Fibroblast of skin of left biceps (primary cell): Measurements from ENCODE around the gene IL1R1.

ENCODE experiments used
- DNase-seq, 2 experiments: peaks; one replicate each; pipeline ENCODE4 v3.0.0-alpha.2; 2013; ENCODE audit warnings: low read depth in 2 of 2

IL1R1 gene

GRCh38 chr2:102138331-102138730, 4.2 kb upstream of the IL1R1 start:
- DNase-seq: no peak

- peak in 1 of 2 experiments; percentile 47 for DNase-seq
Observed at GRCh38 chr2:102139851-102140250, 2.7 kb upstream of the IL1R1 start.

DNA sequence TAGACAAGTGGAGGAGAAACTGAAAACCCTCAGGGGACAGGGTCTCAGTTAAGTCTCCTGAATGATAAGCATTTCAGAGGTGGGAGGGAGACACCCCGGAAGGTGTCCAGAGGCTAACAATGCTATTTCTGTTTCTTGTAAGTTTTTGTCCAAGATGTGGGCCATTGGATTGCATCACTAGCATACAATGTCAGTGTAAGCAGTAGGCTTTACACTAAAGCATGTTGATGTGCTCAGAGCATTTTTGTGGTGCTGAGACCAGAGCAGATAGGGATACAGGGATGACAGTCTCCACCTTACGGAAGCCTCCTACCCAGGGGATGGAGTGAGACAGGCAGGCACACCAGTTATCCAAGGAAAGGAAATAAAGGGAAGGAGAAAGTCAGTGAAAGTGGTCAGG, 2.2 kb upstream of the IL1R1 start:
- no peak for DNase-seq

DNA sequence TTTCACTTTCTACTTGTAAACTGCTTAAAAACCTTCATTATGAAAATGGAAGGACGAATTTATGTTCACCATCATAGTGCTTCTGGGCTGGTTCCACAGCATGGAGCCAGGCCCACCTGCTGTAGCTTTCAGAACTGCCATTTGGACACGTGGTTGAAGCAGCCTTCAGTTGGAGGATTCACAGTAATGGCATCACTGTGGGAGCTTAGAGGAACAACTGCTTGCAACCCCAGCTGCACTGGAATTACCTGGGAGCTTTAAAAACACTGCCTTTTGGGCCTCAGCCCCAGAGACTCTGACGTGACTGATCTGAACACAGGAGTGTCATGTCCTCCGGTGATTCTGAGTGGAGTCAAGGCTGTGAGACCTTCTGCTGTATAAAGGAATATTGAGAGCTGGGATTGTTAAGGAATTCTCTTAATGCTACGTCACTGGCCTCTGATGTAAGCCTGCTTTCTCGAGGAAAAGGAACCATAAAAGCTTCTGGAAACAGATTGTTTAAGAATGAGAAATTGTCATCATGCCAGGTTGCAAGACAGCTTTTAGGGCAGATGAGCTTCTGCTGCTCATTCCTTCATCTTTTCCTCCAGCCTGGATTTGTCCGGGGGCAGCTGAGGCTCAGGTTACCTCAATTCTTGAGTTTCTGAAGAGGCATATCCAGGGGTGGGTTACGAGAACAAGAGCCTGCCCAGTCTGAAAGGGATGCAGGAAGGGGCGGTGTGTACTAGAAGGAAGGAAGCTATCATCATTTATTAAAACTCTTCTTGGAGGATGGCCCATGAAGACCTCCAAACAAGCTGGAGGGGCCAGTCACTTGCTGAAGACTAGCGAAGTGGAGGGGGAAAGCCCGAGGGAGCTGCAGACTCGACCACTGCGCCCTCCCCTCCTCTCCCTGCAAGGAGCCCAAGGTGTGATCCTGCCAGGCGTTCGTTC, 1.3 kb upstream of the IL1R1 start:
- peak; percentile 91 to 94 for DNase-seq

DNA sequence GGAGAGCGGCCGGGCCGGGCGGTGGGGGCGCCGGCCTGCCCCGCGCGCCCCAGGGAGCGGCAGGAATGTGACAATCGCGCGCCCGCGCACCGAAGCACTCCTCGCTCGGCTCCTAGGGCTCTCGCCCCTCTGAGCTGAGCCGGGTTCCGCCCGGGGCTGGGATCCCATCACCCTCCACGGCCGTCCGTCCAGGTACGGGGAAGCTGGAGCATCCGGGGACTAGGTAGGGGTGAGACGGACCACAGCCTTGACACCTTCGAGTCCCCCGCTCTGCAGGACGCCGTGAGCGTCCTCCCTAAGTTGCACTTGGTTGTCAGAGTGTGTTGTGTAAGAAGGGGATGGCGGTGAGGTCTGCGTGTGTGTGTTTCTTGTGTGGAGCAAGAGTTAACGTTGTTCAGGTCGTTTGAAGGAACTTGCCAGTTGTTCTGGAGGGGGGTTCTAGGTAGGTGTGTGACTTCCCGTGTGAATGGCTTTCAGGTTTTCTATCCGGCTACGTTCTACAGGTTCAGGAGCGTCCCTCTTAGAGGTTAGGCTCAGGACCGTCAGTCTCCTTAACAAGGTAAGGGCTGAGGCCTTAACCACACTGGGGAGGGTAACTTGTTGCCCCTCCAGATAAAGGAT, 393 bp downstream of the IL1R1 start:
- DNase-seq: no peak

DNA sequence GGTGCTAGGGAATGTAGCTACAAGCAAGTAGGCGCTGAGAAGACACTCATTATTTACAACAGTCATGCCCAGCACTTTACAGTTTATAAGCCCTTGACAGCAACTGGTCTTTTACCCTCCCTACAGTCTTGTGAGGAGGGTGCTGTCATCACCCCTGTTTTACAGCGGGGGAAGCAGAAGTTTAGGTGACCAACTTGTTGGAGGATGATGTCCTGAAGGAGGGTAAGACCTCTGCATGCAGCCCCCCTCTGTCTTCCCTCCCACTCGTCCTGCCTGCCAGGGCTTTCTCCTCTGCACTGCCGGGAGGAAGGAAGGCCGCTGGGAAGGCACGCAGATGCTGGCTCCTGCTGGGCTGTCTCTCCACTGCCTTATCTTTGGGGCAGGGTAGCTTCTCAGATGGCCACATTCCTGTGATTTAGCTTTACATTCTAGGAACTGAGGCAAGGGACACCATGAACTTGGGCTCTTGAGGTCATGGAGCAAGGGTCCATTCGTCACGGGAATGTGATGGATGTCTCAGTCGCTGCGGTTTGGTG, 972 bp downstream of the IL1R1 start:
- DNase-seq: no peak

DNA sequence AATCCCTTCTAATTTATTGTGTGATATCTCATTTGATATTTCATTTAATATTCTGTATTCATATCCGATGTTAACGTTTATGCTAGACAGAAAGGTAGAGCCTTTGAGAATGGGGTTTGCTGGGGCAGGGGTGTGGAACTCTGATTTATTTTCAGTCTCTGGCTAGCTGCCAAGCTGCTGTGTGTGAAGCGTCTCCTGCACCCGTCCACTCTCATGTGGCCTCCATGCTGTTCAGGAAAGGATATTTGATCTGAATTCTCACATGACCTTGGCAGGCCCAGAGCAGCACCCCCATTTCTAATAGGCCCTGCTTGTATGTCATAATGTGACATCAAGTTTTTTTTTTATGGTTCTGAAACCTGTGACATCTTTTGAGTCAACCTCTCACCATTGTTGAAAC, 1.6 kb downstream of the IL1R1 start:
- DNase-seq: no peak

GRCh38 chr2:102145107-102145506, 2.6 kb downstream of the IL1R1 start:
- no peak for DNase-seq

DNA sequence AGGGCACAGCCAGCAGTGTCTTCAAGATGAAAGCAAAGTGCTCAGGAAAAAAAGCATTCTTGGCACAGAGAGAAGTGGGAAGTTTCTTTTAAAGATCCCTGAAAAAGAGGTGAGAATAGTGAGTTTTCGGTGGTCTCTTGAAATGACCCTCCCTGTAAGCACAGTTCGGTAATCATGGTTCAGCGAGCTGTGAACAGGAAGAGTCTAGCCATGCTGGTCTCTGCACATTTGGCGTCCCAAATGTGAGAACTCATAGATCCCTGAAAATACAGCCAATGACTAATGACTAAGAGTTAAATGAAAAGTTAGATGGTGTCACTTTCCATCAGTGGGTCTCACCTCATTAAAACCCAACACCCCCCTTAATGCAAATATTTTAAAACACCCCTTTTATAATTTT, 3.4 kb downstream of the IL1R1 start:
- no peak for DNase-seq

GRCh38 chr2:102147935-102148334, 5.4 kb downstream of the IL1R1 start:
- no peak for DNase-seq

DNA sequence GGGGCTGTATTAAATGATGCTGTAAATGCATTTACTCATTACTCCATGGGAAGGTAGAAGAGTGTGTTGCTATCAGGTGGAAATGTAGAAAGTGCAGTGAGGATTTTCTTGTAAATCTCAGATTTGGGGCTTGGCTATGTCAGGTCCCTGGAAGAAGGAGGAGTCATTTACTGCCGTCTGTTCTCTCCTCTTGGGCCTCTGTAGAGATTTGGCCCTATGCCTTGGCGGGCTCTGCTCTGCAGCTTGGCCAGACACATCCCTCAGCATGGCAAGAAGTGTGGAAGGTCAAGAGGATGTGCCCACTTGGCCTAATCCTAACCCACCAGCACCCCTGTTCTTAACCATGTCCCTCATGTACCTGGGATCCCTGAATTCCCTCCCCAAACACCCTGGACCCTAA, 6.7 kb downstream of the IL1R1 start:
- no peak for DNase-seq

DNA sequence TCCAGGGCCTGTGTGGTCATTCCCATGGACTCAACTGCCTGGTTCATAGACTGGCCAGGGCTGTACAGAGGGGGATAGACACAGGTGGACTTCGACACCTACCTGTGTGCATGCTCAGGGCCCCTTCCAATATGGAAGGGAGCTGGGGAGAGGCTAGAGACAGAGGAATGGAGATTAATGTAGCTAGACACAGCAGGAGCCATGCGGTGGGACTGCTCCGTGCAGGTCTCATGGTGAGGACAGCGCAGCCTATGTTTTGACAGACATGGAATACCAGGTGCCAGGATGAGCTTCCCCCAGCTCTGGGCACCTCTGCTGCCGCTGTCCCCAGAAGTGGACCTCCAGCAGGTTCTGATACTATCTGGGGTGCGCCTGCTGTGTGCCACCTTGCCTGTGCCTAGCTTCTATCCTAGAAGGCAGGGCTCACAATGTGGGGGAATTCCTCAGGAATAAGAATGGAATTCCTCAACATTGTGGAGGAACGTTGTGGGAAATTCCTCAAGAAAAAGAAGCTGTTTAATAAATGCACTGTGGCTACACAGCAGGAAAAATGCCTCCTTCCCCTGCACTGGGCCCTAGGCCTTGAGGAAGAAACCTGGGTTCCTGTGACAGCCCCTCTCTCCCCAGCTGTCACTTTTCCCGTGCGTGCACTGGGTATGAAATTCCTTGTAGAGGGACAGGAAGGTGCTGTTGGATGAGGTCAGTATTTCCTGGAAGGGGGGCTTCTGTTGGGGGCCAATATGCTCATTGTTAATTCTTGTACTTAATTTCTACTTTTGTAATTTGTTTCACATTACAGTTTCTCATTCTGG, 7.3 kb downstream of the IL1R1 start:
- DNase-seq: no peak

DNA sequence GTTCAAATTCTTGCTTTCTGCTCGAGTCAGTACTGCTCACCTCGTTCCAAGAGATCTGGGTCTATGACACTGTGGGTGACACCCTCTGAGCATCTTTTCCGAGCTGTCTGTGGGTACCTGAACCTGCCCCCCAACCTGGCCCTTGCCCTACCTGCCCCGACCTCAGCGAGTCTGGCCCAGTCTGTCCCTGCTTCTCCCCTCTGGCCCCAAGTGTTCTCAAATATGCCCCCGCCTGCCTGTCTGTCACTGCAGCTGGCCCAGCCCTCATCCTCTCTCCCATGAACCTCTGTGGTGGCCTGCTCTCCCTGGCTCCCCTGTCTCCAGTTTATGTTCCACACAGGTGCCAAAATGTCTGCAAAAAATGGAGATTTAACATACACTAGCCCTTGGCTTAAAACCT, 11.8 kb downstream of the IL1R1 start:
- DNase-seq: no peak

- DNase-seq: no peak
Observed at GRCh38 chr2:102154946-102155702, 12.6 kb downstream of the IL1R1 start.

DNA sequence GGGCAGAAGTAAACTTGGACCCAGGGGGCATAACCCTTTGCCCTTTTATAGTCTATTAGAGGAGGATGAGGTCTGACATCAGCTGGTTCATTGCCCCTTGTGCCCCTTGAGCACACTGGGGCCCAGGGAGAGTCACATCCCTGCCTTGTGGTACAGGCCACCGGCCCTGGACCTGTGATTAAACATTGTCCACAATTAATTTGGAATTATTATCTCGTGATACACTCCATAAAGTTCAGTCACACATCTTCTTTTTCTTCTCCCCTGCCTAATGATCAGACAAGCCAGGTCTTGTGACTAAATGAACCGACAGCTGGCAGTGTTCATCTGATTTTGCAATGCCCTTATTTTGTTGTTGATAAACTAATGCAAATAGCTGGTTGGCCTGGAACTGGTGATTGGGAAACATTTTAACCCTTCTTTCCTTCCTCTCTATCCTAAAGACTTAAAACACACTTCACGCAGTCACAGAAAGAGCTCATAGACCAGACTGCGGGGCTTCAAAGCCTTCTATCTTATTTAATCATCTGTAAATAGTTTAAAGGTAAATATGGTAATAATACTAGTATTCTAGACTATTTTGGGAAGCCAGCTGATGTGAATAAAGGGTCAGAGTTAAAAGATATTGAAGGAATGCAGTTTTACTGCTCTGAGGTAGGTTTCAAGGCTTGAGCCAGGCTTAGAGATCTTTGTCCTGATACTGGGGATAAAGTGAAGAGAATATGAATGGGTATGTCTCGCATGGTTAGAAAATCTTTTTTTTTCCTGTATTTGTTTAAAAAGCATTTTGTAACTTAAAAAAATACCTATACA, 13.4 kb downstream of the IL1R1 start:
- DNase-seq: no peak

DNA sequence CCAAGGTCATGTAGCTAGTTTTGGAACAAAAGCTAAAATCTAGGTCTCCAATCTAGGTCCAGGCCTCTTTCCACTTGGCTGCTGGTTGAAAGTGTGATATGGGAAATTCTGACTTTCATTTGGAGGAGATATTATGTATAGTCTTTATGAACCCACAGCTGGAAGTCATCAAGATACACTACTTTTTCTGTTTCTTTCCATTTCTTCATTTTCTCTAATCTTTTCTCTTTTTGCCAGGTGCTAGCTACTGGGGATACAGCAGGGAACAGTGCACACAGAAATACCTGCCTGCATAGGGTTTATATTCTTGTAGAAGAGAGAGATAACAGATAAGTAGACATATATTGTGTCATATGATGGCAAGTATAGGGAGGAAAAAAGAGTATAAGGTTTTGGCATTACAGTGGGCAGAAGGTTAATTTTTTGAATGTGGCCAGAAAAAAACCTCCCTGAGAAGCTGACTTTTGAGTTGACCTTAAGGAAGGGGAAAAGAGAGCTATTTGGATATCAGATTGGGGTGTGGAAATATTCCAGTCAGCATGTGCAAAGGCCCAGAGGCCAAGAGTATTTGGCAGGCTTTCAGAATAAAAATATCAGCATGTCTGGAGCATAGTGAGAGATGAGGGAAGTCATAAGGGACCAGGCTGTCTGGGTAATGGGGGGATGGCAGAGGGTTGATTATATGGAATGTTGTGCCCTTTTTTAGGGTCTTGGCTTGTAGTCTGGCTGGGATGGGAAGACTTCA, 15.6 kb downstream of the IL1R1 start:
- no peak for DNase-seq

DNA sequence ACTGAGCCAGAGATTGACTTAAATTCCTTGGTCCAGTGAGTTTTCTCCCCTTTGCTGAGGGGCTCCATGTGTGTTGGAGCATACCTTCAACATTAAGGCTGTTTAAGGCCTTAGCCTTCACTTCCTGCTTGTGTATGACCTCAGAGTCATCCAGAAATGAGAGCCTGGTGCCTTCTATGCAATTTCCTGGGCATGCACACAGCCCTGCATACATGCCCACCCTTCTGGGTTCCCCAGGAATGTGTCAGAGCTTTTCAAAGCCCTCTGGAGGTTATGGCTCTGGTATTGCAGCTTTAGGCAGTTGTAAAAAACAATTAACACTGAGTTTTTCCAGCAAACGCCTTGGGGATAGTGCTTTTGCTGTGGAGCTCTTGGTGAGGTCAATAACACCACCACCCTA, 16.7 kb downstream of the IL1R1 start:
- no peak for DNase-seq

GRCh38 chr2:102166189-102166845, 23.8 kb downstream of the IL1R1 start:
- no peak for DNase-seq

DNA sequence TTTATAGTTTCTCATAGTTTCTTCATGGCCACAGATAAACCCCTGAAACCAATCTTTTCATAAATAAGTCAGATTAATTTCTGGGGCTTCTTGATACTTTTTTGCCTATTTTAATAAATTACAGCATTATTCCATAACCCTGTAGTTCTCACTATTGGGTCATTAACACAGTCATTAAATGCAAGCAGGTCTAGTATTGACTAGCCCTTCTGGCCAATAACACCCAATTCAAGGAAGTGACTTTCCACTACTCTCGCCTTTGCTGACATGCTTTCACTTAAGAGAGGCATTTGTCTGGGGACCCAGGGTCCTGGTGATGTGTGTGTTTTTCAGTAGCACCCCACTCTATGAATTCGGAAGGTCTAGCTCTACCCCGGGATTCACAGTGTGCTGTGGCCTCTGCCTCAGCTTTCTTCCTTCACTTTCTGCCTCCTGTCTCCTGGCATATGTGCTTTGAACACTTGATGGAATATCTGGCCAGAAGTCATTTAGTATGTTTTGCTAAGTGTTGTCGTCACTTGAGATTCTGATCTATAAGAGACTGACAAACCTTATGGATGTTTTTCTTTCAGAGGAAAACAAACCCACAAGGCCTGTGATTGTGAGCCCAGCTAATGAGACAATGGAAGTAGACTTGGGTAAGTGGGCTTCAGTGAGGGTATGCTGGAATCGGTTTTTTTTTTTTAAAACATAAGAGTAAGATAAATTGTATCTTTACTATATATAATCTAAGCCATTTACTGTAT, 25.7 kb downstream of the IL1R1 start:
- no peak for DNase-seq
